GM19239 (cell line): ENCODE measurements around the gene HAGHL.
A peak's percentile ranks its signal among the peaks of the same experiment; 100 is the strongest.

Source experiments
- DNase-seq: peaks from one replicate; pipeline ENCODE4 v3.0.0; 2011; ENCODE audit warnings: low spot score; ENCODE audit not compliant: insufficient read length
- FAIRE-seq: peaks from 2 replicates; lab custom pipeline; 2011; peaks lifted over from hg19 to GRCh38; lab: Jason Lieb, UNC

HAGHL gene

DNA sequence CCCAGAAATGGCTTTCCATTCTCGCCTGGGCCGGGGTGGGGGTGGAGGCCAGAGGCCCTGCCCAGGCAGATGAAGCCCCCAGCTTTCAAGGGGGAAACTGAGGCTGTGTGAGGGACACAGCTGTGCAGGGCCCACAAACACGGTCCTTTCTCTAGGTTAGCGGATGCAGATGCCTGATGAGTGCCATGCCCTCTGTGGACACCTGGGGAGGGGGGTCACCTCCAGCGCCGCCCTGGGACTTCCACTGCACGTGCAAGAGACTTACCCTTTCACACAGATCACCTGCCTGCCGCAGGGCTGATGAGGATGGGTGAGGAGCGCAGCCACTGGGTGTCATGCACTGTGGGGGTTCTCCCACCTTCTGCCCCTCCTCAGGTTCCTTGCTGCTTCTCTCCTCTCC is 8.5 kb upstream of the HAGHL start:
- DNase-seq (no peak), FAIRE-seq (no peak)

DNA sequence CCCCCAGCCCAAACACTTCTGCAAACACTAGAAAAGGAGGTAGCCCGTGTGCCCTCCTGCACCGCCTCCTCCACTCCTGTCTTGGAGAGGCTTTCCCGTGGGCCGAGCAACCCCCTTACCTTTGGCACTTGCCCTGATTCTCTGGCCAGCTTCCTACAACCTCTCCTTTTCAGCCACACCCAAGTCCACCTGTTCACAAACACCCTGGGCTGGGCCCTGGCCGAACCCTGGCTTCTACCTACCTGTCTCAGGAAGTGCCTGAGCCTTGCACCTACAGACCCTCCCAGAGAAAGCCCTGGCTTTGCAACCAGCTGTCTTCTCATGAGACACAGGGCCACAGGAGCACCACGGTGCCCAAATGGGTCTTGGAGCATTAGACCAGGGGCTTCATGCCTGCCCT is 8.0 kb upstream of the HAGHL start:
- DNase-seq = no peak
- no peak for FAIRE-seq

- FAIRE-seq (no peak), DNase-seq (no peak)
Measured at GRCh38 chr16:719815-720446, 7.0 kb upstream of the HAGHL start.

GRCh38 chr16:720447-720989 is 6.4 kb upstream of the HAGHL start:
- DNase-seq (peak; percentile 79), FAIRE-seq (peak; percentile 96)

DNA sequence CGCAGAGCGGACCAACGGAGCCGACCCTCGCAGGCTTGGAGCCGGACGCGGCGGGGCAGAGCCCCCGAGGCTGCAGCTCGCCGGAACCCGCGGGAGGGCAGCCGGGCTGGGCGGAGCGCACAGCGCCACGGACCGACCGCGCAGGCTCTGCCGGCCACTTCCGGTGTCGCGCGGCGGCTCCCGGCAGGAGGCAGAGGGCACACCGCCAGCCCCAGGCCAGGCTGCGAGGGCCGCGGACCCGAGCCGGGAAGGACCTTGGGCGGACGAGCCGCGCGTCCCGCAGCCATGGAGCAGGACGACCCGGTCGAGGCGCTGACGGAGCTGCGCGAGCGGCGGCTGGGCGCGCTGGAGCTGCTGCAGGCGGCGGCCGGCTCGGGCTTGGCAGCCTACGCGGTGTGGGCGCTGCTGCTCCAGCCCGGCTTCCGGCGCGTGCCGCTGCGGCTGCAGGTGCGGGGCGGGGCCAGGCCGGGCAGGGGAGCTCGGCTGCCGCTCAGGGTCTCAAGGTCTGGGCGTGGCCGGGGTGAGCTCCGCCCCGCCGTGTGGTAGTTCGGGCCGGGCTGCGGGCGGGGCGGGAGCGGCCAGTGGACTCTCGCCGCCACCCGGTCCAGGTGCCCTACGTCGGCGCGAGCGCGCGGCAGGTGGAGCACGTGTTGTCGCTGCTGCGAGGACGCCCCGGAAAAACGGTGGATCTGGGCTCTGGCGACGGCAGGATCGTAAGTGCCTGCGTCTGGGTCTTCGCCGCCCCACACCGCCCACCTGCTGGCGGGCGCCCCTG is 5.7 kb upstream of the HAGHL start, which contains the start of gene ANTKMT:
ANTKMT (plus strand) TSS at position 157 of the 775 bp plus-strand sequence; CDS start at position 286, 129 bp downstream.
- DNase-seq = peak; percentile 99
- peak; percentile 93 for FAIRE-seq

GRCh38 chr16:721765-722540 is 5.0 kb upstream of the HAGHL start:
- FAIRE-seq = no peak
- no peak for DNase-seq

GRCh38 chr16:722835-723633 is 3.9 kb upstream of the HAGHL start:
- no peak for FAIRE-seq

GRCh38 chr16:723695-724094 is 3.2 kb upstream of the HAGHL start:
- DNase-seq (no peak), FAIRE-seq (no peak)

More at GRCh38 chr16:722835-723633, 3.9 kb upstream of the HAGHL start:
- DNase-seq = no peak

GRCh38 chr16:724188-725040 is 2.5 kb upstream of the HAGHL start:
- FAIRE-seq (no peak), DNase-seq (no peak)

DNA sequence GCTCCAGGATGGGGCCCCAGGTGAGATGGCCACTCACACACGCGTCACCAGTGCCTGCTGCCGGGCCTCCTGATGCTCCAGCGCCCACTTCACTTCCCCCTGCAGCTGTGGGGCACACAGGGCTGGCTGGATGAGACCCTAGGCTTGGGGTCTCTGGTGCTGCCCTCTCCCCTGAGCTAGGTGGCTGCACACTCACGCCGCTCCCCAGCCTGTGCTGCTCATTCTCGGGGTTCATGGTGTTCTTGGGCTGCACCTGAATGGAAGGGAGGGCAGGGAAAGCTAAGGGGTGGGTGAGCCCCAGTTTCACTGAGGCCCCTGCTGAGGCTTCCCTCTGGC is 1.9 kb upstream of the HAGHL start:
- DNase-seq (no peak), FAIRE-seq (no peak)

DNA sequence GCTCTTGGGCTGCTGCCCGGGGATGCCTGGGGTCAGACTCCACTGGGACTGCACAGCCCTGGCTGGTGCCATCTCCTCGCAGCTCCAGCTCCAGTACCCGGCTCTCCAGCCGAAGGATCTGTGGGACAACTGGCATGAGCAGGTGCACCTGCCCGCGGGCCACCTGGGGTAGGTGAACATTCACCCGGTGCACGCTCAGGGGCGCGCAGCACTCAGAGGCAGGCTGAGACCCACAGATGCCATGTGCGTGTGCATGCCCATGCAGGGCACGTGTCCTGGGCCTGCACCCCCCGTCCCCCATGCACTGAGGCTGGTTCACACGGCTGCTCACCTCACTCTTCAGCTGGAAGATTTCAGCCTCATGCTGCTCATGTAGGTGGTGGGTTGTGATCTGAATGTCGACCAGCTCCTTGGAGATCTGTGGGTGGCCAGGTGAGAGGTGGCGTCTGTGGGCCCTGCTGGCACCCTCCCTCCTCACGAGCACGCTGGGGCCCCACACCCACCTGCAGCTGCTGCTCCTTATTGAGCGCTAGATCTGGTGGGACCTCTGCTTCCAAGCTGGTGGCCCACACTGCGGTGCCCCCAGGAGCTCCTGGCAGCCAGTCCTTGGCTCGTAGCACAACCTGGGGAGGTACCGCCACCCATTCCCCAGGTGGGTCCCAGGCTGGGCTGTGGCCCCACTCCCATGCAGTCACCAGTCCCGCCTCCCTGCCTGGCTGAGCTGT is 1.3 kb upstream of the HAGHL start:
- FAIRE-seq (no peak), DNase-seq (no peak)

DNA sequence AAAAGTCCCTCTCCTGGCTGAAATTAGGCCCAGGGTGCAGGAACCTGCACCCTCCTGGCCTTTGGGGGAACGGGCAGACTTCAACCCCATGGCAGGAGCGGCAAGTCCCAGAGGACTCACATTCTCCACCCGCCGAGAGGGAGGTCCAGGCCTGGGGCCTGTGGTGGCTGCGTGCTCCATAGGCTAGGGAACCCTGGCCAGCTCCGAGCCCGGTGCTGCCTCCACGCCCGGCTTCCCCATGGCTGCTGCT is 793 bp upstream of the HAGHL start:
- no peak for DNase-seq
- no peak for FAIRE-seq

- FAIRE-seq = no peak
- DNase-seq = no peak
Measured at GRCh38 chr16:727291-727977, 528 bp downstream of the HAGHL start.

DNA sequence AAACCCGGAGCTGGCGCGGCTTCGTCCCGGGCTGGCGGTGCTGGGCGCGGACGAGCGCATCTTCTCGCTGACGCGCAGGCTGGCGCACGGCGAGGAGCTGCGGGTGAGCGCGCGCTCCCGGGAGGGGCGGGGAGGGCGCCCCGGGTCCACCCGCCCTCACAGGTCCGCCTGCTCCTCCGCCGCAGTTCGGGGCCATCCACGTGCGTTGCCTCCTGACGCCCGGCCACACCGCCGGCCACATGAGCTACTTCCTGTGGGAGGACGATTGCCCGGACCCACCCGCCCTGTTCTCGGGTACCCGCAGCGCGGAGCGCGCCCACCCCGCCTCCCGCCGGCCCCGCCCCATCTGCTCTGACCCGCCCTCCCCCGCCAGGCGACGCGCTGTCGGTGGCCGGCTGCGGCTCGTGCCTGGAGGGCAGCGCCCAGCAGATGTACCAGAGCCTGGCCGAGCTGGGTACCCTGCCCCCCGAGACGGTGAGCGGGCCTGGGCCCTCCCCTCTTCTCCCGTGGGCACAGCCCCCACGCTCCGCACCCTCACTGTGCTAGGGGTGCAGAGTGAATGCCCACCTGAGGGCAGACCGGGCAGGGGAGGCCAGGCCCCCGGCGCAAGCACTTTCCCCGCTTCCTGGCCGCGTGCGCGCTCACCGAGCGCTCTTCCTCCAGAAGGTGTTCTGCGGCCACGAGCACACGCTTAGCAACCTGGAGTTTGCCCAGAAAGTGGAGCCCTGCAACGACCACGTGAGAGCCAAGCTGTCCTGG is 1.4 kb downstream of the HAGHL start:
- peak; percentile 87 for FAIRE-seq
- peak; percentile 91 for DNase-seq

GRCh38 chr16:728890-729744 is 2.2 kb downstream of the HAGHL start:
- FAIRE-seq = no peak
- no peak for DNase-seq

DNA sequence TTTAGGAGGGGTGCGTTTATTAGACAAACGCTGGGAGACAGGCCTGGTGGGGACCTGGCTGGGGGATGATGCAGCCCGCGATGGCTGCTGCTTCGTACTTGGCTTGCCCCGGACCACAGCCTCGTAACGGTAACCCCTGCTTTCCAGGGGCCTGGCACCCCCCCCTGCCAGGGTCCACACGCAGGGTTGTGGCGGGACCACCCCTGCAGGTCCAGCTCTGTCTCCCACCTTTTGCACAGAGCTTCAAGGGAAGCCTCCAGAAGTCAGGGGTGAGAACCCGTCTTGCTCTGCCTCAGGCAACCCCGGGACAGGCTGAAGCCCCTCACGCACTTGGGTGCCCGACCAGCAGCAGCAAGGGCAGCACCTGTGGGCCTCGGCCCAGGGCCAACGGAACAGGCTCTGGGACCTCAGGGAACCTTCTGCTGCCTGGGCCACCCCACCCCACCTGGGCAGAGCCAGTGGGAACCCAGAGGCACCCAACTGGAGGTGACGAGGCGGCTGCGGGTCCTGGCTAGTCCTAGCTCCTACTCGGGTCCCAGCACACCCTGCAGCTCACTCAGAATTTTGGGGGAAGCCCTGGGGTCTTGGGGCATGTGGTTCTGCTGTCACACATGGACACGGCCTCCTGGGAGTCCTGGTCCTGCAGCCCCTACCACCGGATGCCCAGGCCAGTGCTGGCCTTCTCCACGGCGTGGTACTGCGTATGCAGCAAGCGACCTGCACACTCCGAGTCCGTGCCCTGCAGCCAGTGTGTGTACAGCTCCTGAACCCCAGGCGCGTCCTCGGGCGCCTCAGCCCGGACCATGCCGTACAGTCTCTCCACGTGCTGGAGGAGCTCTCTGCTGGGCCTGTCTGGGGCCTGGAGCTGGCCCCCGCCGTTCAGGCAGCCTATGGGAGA is 3.1 kb downstream of the HAGHL start:
- FAIRE-seq (no peak), DNase-seq (no peak)
